ENCODE data around the gene RPS6KL1.

The RPS6KL1 gene

GRCh38 chr14:74946659-74947281 lies 23.7 kb upstream of the RPS6KL1 start:
- Mint-ChIP-seq H3K9me3 (no peaks in the 10 kb centered on the region), H3K36me3 (no peaks in the 10 kb centered on the region), H3K27ac (peak overlapping the region; percentile 91), H3K4me3 (peak overlapping the region; percentile 19), H3K4me1 (peaks cover 29% of the 10 kb centered on the region)
- DNase-seq (ENCODE audit: low spot score in 2 of 2) (no peak), ATAC-seq (no peak)

- H3K4me3 Mint-ChIP-seq: peak overlapping the region; percentile 19
- peaks cover 33% of the 10 kb centered on the region for H3K4me1 Mint-ChIP-seq
- H3K27ac Mint-ChIP-seq: peak overlapping the region; percentile 91
Observed at GRCh38 chr14:74945852-74946658, 23.0 kb upstream of the RPS6KL1 start.

GRCh38 chr14:74945261-74945851 lies 22.3 kb upstream of the RPS6KL1 start:
- Mint-ChIP-seq H3K4me1 (peaks cover 34% of the 10 kb centered on the region), H3K27ac (no peak overlapping the region), H3K9me3 (no peaks in the 10 kb centered on the region), H3K36me3 (no peaks in the 10 kb centered on the region), H3K4me3 (no peak overlapping the region)
- DNase-seq (ENCODE audit: low spot score in 2 of 2) (peak in 1 of 2 donors; percentile 67), ATAC-seq (no peak)

More at GRCh38 chr14:74945852-74946658, 23.0 kb upstream of the RPS6KL1 start:
- DNase-seq (ENCODE audit: low spot score in 2 of 2) (peak; percentile 73 to 88), ATAC-seq (peak; percentile 70)
- no peaks in the 10 kb centered on the region for H3K36me3 Mint-ChIP-seq
- no peaks in the 10 kb centered on the region for H3K9me3 Mint-ChIP-seq

- ATAC-seq (no peak), DNase-seq (ENCODE audit: low spot score in 2 of 2) (no peak)
- peak overlapping the region; percentile 95 for H3K27ac Mint-ChIP-seq
- H3K4me1 Mint-ChIP-seq: peaks cover 34% of the 10 kb centered on the region
- H3K4me3 Mint-ChIP-seq: peak overlapping the region; percentile 68
- H3K36me3 Mint-ChIP-seq: no peaks in the 10 kb centered on the region
- no peaks in the 10 kb centered on the region for H3K9me3 Mint-ChIP-seq
Observed at GRCh38 chr14:74942608-74943007, 19.5 kb upstream of the RPS6KL1 start.

GRCh38 chr14:74942181-74942580 lies 19.1 kb upstream of the RPS6KL1 start:
- H3K4me3 Mint-ChIP-seq: peak overlapping the region; percentile 68
- H3K9me3 Mint-ChIP-seq: no peaks in the 10 kb centered on the region
- no peak for ATAC-seq
- peak overlapping the region; percentile 95 for H3K27ac Mint-ChIP-seq
- H3K4me1 Mint-ChIP-seq: peaks cover 34% of the 10 kb centered on the region
- H3K36me3 Mint-ChIP-seq: no peaks in the 10 kb centered on the region
- no peak for DNase-seq (ENCODE audit: low spot score in 2 of 2)

- Mint-ChIP-seq H3K36me3 (no peaks in the 10 kb centered on the region), H3K9me3 (no peaks in the 10 kb centered on the region), H3K27ac (peak overlapping the region; percentile 95), H3K4me1 (peaks cover 32% of the 10 kb centered on the region), H3K4me3 (peak overlapping the region; percentile 68)
- peak; percentile 88 for ATAC-seq
- DNase-seq (ENCODE audit: low spot score in 2 of 2): peak; percentile 42 to 74
Observed at GRCh38 chr14:74941676-74942097, 18.6 kb upstream of the RPS6KL1 start.

- DNase-seq (ENCODE audit: low spot score in 2 of 2) (no peak), ATAC-seq (no peak)
- H3K4me3 Mint-ChIP-seq: peak overlapping the region; percentile 68
- peak overlapping the region; percentile 95 for H3K27ac Mint-ChIP-seq
- no peaks in the 10 kb centered on the region for H3K36me3 Mint-ChIP-seq
- H3K4me1 Mint-ChIP-seq: peaks cover 25% of the 10 kb centered on the region
- no peaks in the 10 kb centered on the region for H3K9me3 Mint-ChIP-seq
Observed at GRCh38 chr14:74940956-74941565, 18.0 kb upstream of the RPS6KL1 start.

- no peaks in the 10 kb centered on the region for H3K9me3 Mint-ChIP-seq
- no peaks in the 10 kb centered on the region for H3K36me3 Mint-ChIP-seq
- peaks cover 24% of the 10 kb centered on the region for H3K4me1 Mint-ChIP-seq
- peak overlapping the region; percentile 78 for H3K27ac Mint-ChIP-seq
- ATAC-seq (no peak), DNase-seq (ENCODE audit: low spot score in 2 of 2) (no peak)
- H3K4me3 Mint-ChIP-seq: no peak overlapping the region
Observed at GRCh38 chr14:74938531-74939495, 15.8 kb upstream of the RPS6KL1 start.

DNA sequence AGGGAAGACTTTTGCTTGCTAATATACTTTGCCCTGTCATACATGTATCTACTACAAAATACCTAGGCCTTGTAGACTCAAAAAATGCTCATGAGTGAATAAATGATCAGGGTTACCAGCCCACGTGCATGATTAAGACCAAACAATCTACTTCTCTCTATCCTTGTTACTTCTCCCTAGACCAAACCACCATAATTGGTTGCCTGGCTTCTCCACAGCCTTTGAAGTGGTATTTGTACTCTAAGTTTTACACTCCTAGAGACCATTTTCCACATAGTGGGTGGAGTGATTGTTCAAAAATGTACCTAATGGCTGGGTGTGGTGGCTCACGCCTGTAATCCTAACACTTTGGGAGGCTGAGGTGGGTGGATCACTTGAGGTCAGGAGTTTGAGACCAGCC lies 14.1 kb upstream of the RPS6KL1 start:
- peaks cover 21% of the 10 kb centered on the region for H3K4me1 Mint-ChIP-seq
- no peaks in the 10 kb centered on the region for H3K9me3 Mint-ChIP-seq
- H3K4me3 Mint-ChIP-seq: no peak overlapping the region
- no peak overlapping the region for H3K27ac Mint-ChIP-seq
- no peak for DNase-seq (ENCODE audit: low spot score in 2 of 2)
- no peaks in the 10 kb centered on the region for H3K36me3 Mint-ChIP-seq
- no peak for ATAC-seq

DNA sequence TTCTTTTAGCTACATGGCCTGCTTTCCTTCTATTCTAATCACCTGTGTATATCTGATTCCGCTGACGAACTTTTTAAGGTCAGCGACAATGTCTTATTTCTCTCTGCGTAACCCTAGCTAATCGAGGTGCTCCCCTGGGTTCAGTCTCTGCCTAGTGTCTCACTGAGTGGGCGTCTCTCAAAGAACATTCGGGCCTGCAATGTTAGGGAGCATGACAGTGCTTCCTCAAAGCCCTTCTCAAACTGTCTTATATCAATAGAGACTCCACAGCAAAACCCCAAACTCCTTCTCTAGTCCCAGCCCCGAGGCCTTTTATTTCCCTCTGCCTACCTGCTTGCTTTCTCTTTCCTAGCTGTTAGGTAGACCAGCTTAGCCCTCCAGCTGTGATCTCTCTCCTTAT lies 13.7 kb upstream of the RPS6KL1 start:
- Mint-ChIP-seq H3K4me3 (no peak overlapping the region), H3K27ac (no peak overlapping the region), H3K36me3 (no peaks in the 10 kb centered on the region), H3K4me1 (peaks cover 17% of the 10 kb centered on the region), H3K9me3 (no peaks in the 10 kb centered on the region)
- ATAC-seq (no peak), DNase-seq (ENCODE audit: low spot score in 2 of 2) (no peak)

GRCh38 chr14:74936151-74936550 lies 13.1 kb upstream of the RPS6KL1 start:
- H3K9me3 Mint-ChIP-seq: no peaks in the 10 kb centered on the region
- no peaks in the 10 kb centered on the region for H3K36me3 Mint-ChIP-seq
- no peak overlapping the region for H3K4me3 Mint-ChIP-seq
- ATAC-seq (no peak), DNase-seq (ENCODE audit: low spot score in 2 of 2) (no peak)
- peaks cover 13% of the 10 kb centered on the region for H3K4me1 Mint-ChIP-seq
- H3K27ac Mint-ChIP-seq: no peak overlapping the region

- DNase-seq (ENCODE audit: low spot score in 2 of 2): no peak
- no peak overlapping the region for H3K27ac Mint-ChIP-seq
- ATAC-seq: no peak
- no peaks in the 10 kb centered on the region for H3K9me3 Mint-ChIP-seq
- H3K4me1 Mint-ChIP-seq: peaks cover 12% of the 10 kb centered on the region
- no peak overlapping the region for H3K4me3 Mint-ChIP-seq
- H3K36me3 Mint-ChIP-seq: no peaks in the 10 kb centered on the region
Observed at GRCh38 chr14:74935360-74935680, 12.3 kb upstream of the RPS6KL1 start.

DNA sequence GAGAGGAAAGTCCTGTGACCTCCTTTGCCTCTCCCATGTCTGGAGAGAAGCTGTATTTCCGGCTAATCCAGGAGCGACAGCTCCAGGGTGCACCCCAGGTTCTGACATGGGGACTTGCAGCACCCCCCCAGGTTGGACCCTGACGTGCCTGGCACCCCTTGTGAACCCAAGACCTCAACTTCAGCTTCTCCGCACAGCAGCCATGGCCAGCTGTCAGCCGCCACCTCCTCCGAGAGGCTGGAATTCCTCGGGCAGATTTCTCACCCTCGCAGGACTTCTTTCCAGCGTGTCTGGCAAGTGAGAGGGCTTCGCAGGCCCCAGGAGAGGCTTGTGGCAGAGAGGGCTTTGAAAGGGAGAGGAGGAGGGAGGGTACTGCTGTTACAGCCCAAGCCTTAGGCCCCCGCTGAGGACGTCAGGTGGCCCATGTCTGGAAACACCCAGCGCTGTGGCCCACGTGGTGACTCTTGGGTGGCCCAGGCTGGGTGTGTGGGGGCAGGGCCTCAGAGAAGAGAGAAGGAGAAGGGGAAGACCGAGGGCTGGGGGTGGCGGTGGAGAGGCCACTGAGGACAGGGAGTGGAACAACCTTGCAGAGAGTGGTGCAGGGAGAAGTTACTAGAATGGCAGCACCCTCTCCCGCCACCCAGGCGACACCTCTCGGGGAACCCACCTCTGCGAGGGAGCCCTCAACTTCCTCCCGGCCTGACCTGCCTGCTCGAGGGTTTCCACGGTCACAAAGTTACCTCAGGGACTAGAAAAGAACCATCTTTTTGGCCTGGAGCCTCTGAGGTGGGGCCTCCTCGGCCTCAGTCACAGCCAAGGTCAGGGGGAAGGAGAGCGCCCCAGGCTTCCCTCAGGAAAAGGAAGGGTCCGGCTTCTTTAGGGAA lies 11.7 kb upstream of the RPS6KL1 start:
- Mint-ChIP-seq H3K4me1 (peaks cover 7% of the 10 kb centered on the region), H3K4me3 (no peak overlapping the region), H3K9me3 (no peaks in the 10 kb centered on the region), H3K27ac (no peak overlapping the region), H3K36me3 (no peaks in the 10 kb centered on the region)
- no peak for DNase-seq (ENCODE audit: low spot score in 2 of 2)
- ATAC-seq: no peak

DNA sequence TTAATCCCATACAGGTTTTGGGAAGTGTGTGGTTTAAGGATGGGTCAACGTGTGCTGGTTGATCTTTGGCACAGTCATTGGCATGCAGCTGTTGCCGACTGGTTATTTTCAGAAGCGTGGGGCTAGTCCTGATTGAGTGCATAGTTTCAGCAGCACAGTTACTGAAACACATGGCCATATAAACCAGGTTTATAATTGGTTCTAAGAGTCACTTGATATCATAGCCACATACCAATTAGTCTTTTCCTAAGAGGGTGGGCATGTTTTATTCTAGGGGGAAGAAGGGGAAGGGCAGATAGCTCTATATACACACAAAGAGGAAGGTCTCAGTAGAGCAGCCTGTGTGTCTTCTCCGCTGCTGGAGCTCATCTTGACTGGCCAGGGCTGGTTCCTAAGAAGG lies 11.0 kb upstream of the RPS6KL1 start:
- H3K36me3 Mint-ChIP-seq: no peaks in the 10 kb centered on the region
- no peak overlapping the region for H3K4me3 Mint-ChIP-seq
- no peak for DNase-seq (ENCODE audit: low spot score in 2 of 2)
- peaks cover 7% of the 10 kb centered on the region for H3K4me1 Mint-ChIP-seq
- no peak for ATAC-seq
- H3K9me3 Mint-ChIP-seq: no peaks in the 10 kb centered on the region
- no peak overlapping the region for H3K27ac Mint-ChIP-seq

Measured in stimulated activated effector memory CD8-positive, alpha-beta T cell treated with anti-CD3 and anti-CD28 coated beads, Interleukin-12 subunit alpha, Interleukin-12 subunit beta, amount 100 ng/mL, for 72 hours (primary cell).